ENCODE measurements around the gene NRG4. TPM values are rescaled to one million over a fixed set of nuclear protein-coding genes. Genes with fewer than 3 reads are reported as not detected.

NRG4 gene
- total and polyA plus RNA-seq, 2 experiments from 2014 or later = 0.21 to 0.47 TPM

DNA sequence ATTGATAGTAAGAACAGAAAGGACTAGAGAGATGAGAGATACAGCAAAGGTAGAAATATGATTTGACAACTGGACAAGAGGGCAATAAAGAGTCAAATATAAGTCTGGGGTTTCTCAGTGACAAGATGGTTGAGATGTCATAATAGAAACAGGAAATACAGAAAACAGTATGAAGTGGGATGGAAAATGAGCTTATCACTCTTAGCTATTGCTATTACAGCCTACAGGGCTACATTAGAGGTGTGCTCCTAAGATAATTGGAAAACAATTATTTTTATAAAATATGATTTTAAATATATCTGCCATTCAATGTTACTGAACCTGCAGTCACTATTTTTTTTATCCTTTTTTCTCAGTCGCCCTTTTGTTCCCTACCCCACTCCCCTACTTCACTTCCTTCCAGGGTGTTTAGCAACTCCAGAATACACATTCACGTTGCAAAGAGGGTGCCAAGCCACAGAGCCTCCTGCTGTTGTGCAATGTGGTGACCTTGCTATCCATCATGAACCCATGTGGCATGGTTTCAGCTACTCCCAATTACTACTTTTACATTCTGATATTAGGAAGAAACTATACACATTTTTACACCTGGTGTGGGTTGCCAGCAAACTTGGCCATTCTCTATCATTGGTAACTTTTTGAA, 6.0 kb downstream of the NRG4 start:
- Histone ChIP-seq H4K20me1 (replicated peaks; ENCODE audit: insufficient read depth) (no peaks in the 10 kb centered on the region), H2AFZ (no peak overlapping the region), H3K27me3 (ENCODE audit: insufficient read depth) (no peaks in the 10 kb centered on the region), H3K79me2 (replicated peaks; ENCODE audit: insufficient read depth) (no peaks in the 10 kb centered on the region), H3K4me1 (ENCODE audit: insufficient read depth) (no peaks in the 10 kb centered on the region), H3K4me2 (no peak overlapping the region), H3K4me3 (no peak overlapping the region), H3K9me2 (ENCODE audit: insufficient read depth) (no peaks in the 10 kb centered on the region), H3F3A (replicated peaks; ENCODE audit: low read depth) (no peaks in the 10 kb centered on the region), H3K36me3 (ENCODE audit: insufficient read depth) (no peaks in the 10 kb centered on the region), H3K27ac (ENCODE audit: low read depth) (no peak overlapping the region)
- no peaks in the 10 kb centered on the region for H3K36me3 Mint-ChIP-seq (ENCODE audit: low read depth)
- peaks cover 7% of the 10 kb centered on the region; the same call in 1 of the 3 replicates for H3K4me1 Mint-ChIP-seq
- ATAC-seq (no peak), DNase-seq (ENCODE audit: low spot score) (no peak)
- H3K9me3 Mint-ChIP-seq = no peaks in the 10 kb centered on the region
- TF ChIP-seq STAT1 (IDR thresholded peaks at IDR 0.05; ENCODE audit: unreplicated experiment) (no peak), EZH2 (IDR thresholded peaks at IDR 0.05; ENCODE audit: low read depth, unreplicated experiment) (no peak), EZH2phosphoT487 (IDR thresholded peaks at IDR 0.05; ENCODE audit: unreplicated experiment) (no peak), CREB1 (CRISPR knock-in tag; IDR thresholded peaks at IDR 0.05; ENCODE audit: low read depth) (no peak), JUNB (IDR thresholded peaks at IDR 0.05; ENCODE audit: unreplicated experiment) (no peak), ZNF114 (CRISPR knock-in tag; IDR thresholded peaks at IDR 0.05) (no peak), POLR2AphosphoS5 (IDR thresholded peaks at IDR 0.05; ENCODE audit: low read depth) (no peak), NANOG (IDR thresholded peaks at IDR 0.05; ENCODE audit: borderline replicate concordance) (no peak), ZNF331 (CRISPR knock-in tag; IDR thresholded peaks at IDR 0.05; ENCODE audit: low read depth) (no peak)
- TF ChIP-seq, protein P1, sequence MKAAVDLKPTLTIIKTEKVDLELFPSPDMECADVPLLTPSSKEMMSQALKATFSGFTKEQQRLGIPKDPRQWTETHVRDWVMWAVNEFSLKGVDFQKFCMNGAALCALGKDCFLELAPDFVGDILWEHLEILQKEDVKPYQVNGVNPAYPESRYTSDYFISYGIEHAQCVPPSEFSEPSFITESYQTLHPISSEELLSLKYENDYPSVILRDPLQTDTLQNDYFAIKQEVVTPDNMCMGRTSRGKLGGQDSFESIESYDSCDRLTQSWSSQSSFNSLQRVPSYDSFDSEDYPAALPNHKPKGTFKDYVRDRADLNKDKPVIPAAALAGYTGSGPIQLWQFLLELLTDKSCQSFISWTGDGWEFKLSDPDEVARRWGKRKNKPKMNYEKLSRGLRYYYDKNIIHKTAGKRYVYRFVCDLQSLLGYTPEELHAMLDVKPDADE (IDR thresholded peaks at IDR 0.05) = no peak
- TF ChIP-seq, protein P2, sequence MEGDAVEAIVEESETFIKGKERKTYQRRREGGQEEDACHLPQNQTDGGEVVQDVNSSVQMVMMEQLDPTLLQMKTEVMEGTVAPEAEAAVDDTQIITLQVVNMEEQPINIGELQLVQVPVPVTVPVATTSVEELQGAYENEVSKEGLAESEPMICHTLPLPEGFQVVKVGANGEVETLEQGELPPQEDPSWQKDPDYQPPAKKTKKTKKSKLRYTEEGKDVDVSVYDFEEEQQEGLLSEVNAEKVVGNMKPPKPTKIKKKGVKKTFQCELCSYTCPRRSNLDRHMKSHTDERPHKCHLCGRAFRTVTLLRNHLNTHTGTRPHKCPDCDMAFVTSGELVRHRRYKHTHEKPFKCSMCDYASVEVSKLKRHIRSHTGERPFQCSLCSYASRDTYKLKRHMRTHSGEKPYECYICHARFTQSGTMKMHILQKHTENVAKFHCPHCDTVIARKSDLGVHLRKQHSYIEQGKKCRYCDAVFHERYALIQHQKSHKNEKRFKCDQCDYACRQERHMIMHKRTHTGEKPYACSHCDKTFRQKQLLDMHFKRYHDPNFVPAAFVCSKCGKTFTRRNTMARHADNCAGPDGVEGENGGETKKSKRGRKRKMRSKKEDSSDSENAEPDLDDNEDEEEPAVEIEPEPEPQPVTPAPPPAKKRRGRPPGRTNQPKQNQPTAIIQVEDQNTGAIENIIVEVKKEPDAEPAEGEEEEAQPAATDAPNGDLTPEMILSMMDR (conservative IDR thresholded peaks at IDR 0.05; ENCODE audit: low read depth in 2 of 2) = no peak
- H3K27me3 Mint-ChIP-seq (ENCODE audit: insufficient read depth, low read depth, poor library complexity) = no peaks in the 10 kb centered on the region
- no peak overlapping the region for H3K4me3 Mint-ChIP-seq
- no peak overlapping the region for H3K27ac Mint-ChIP-seq

DNA sequence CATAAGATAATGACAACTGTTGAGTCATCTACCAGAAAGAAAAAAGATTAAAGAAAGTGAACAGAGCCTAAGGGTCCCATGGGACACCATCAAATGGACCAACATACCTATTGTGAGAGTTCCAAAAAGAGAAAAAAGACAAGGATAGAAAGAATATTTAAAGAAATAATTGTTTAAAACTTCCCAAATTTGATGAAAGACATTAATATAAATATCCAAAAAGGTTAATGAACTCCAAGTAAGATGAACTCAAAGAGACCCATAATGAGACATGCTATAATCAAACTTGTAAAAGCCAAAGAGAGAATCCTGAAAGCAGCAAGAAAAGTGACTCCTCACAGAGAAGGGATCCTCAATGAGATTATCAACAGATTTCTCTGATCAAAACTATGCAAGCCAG, 8.9 kb downstream of the NRG4 start:
- DNase-seq (ENCODE audit: low spot score) (no peak), ATAC-seq (no peak)
- Mint-ChIP-seq H3K9me3 (no peaks in the 10 kb centered on the region), H3K27me3 (ENCODE audit: insufficient read depth, low read depth, poor library complexity) (no peaks in the 10 kb centered on the region), H3K4me1 (peaks cover 4% of the 10 kb centered on the region; the same call in 1 of the 3 replicates), H3K4me3 (no peak overlapping the region), H3K27ac (no peak overlapping the region), H3K36me3 (ENCODE audit: low read depth) (no peaks in the 10 kb centered on the region)
- Histone ChIP-seq H3K27me3 (ENCODE audit: insufficient read depth) (no peaks in the 10 kb centered on the region), H3K4me2 (no peak overlapping the region), H2AFZ (no peak overlapping the region), H3K79me2 (replicated peaks; ENCODE audit: insufficient read depth) (no peaks in the 10 kb centered on the region), H3K36me3 (ENCODE audit: insufficient read depth) (no peaks in the 10 kb centered on the region), H3K27ac (ENCODE audit: low read depth) (no peak overlapping the region), H4K20me1 (replicated peaks; ENCODE audit: insufficient read depth) (no peaks in the 10 kb centered on the region), H3K4me3 (no peak overlapping the region), H3K4me1 (ENCODE audit: insufficient read depth) (no peaks in the 10 kb centered on the region), H3K9me2 (ENCODE audit: insufficient read depth) (no peaks in the 10 kb centered on the region), H3F3A (replicated peaks; ENCODE audit: low read depth) (no peaks in the 10 kb centered on the region)
- TF ChIP-seq NANOG (IDR thresholded peaks at IDR 0.05; ENCODE audit: borderline replicate concordance) (no peak), ZNF331 (CRISPR knock-in tag; IDR thresholded peaks at IDR 0.05; ENCODE audit: low read depth) (no peak), EZH2 (IDR thresholded peaks at IDR 0.05; ENCODE audit: low read depth, unreplicated experiment) (no peak)
- TF ChIP-seq, protein P1 (IDR thresholded peaks at IDR 0.05) = no peak
- TF ChIP-seq, protein P2 (conservative IDR thresholded peaks at IDR 0.05; ENCODE audit: low read depth in 2 of 2) = no peak

Data from GM23338 (cell line).